Panc1 (cell line): ENCODE results near the gene PLCB4.

Experiments
- CTCF ChIP-seq: fragments of 450-650 bp; IDR thresholded peaks from 2 replicates; pipeline ENCODE4 v1.5.1; 2017; ENCODE audit warnings: mild to moderate bottlenecking
- POLR2AphosphoS5 ChIP-seq: IDR thresholded peaks from 2 replicates; pipeline ENCODE4 v1.6.1; 2012; ENCODE audit warnings: mild to moderate bottlenecking, low read depth, low read length, moderate library complexity
- TCF7L2 ChIP-seq: IDR thresholded peaks from 2 replicates; pipeline ENCODE4 v1.6.1; 2011; ENCODE audit warnings: mild to moderate bottlenecking, low read depth, low read length, inconsistent platforms

- TF ChIP-seq CTCF (no peak), TCF7L2 (no peak), POLR2AphosphoS5 (no peak)
Measured at GRCh38 chr20:9308056-9308455, 239.2 kb downstream of the PLCB4 start.
